NK-92 (cell line): ENCODE results near the gene ZNF839.

Experiments
- DNase-seq: peaks from one replicate; lab custom pipeline; 2025; ENCODE audit not compliant: unreplicated experiment; lab: John Stamatoyannopoulos, UW

ZNF839 gene

DNA sequence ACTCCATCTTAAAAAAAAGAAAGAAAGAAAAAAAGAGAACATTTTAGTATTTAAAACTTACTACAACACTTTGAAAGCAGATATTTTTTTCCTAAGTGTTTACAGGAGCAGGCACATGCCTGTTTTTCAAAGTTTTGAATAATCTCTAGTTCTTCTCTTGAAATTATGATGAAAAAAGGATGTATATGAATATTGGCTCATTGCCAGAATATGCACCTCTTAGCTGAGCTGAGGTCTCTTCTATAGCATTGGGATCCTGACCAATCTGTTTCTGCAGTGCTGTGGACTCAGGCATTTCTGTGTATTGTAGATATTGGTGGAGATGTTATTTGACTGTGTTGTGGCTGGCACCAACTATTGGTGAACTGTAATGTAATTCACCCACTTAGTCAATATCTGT is 58.1 kb downstream of the ZNF839 start:
- DNase-seq = no peak

DNA sequence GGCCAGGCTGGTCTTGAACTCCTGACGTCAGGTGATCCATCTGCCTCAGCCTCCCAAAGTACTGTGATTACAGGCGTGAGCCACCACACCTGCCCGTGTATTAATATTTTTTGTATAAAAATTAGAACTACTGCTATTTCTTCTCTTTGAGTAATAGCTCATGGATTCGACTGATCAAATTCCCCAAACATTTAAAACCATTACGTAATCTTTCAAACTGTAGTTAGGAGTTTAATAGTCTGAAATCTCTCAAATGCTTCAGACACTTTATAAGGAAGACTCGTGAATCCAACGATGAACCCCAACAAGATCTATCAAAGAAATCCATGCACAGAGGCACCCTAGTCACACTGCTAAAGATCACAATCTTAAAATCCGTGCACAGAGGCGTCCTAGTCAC is 59.3 kb downstream of the ZNF839 start:
- no peak for DNase-seq

DNA sequence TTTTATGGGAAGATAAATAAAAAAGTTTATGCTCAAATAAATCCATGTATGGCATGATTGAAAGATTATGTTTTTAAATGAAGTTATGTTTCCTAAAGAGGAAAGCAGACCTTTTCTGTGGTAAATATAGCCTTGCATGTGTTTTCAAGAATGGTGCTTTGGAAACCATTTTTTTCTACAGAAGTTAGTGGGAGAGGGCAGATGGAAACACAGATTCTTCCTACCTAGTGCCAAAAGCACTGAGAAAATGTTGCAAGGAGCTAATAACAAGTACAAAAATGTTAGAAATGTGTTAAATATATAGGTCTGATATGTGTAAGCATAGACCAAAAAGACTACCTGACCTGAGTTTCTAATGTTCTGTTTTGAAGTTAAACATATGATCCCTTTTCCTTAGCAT is 67.5 kb downstream of the ZNF839 start:
- DNase-seq = no peak

DNA sequence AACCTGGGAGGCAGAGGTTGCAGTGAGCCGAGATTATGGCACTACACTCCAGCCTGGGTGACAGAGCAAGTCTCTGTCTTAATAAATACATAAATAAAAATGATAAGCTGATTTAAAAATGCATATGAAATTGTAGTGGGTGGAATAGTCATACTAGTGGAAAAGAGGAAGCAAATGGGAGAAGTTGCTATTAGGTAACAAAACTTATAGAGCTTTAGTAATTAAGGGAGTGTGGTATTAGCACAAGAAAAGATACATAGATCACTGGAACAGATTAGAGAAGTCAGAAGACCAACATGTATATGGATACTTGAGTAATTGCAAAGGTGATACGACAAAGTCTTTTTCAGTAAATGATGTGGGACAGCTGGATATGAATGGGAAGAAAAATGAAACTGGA is 69.7 kb downstream of the ZNF839 start:
- no peak for DNase-seq

- DNase-seq = no peak
These were observed 70.7 kb downstream of the ZNF839 start for GRCh38 chr14:102390064-102390855.
